Activated CD4-positive, CD25-positive, alpha-beta regulatory T cell treated with anti-CD3 and anti-CD28 coated beads, Interleukin-2, amount 50 U/mL, for 72 hours (primary cell): ENCODE data around the gene PDZK1.
"Not testable (repeated sequence)": the region's sequence is repeated elsewhere in the genome, so short reads cannot be mapped to it uniquely, and the experiment has no call there.

Experiments
- DNase-seq: peaks from one replicate; pipeline ENCODE4 v3.0.0; 2021

The PDZK1 gene

GRCh38 chr1:145656245-145656943, 50.8 kb downstream of the PDZK1 start:
- DNase-seq: not testable (repeated sequence)

DNA sequence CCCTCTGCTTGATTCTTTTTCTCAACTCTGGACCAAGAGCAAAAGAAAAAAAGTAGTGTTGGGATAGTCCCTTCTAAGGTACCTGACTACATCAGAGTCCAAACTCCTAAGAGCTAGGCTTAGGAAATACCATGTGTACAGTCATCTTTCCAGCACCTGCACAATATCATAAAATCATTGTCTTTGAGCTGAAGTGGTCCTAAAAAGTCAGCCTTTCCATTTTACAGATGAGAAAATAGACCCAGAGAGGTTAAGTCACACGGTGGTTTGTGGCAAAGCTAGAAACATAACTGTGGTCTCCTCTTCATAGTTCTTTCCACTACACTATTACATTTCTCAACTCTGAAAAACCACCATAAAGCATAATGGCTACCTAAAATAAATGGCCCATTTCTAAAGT, 63.2 kb downstream of the PDZK1 start:
- not testable (repeated sequence) for DNase-seq

DNA sequence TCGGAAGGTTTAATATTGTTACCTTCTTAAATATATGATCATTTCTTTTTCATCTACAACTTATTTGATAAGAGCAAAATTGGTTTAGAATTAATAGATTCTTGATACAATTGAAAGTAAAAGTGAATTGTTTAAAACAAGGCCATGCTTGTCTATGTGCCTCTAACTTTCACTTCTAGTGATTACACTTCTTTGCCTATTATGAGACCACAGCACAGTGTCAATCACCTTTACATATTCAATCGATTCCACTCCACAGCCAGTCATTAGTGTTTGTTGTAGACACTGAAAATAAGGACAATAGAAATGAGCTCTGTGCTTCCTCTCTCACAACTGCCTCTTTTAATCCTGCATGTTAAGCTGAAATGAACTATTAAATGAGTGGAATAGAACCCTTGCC, 65.3 kb downstream of the PDZK1 start:
- not testable (repeated sequence) for DNase-seq

DNA sequence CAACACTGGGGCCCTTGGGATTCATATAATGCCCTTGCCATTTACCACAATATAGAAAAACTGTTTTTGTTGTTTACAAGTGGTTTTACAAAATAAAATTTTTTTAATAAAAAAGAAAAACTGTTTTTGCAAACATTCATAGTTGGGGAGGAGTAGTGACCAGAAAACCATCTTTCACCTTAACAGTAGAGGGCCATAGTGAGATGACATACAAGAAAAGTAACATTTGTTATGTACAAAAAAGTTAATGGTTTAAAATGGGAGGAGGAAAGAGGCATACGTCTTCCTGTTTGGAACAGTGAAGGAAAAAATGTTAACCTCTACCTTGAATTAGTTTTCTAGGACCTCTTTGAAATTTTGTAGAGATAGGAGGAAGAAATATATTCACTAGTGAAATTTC, 70.9 kb downstream of the PDZK1 start:
- DNase-seq: not testable (repeated sequence)

- not testable (repeated sequence) for DNase-seq
These were observed 85.0 kb downstream of the PDZK1 start for GRCh38 chr1:145622177-145622576.
